GM18526 (cell line): Measurements from ENCODE around the gene UBE2O.

Experiments used
- POLR2A ChIP-seq: IDR thresholded peaks from 3 replicates; pipeline ENCODE4 v1.6.1; 2011; ENCODE audit not compliant: insufficient read length; ENCODE audit errors: extremely low read depth

The UBE2O gene

GRCh38 chr17:76404976-76405563 lies 47.9 kb downstream of the UBE2O start:
- TF ChIP-seq POLR2A = no peak

- no peak for TF ChIP-seq POLR2A
Observed at GRCh38 chr17:76404256-76404655, 48.7 kb downstream of the UBE2O start.

- no peak for TF ChIP-seq POLR2A
Observed at GRCh38 chr17:76402711-76403110, 50.2 kb downstream of the UBE2O start.

- no peak for TF ChIP-seq POLR2A
Observed at GRCh38 chr17:76399175-76400172, 53.5 kb downstream of the UBE2O start.

DNA sequence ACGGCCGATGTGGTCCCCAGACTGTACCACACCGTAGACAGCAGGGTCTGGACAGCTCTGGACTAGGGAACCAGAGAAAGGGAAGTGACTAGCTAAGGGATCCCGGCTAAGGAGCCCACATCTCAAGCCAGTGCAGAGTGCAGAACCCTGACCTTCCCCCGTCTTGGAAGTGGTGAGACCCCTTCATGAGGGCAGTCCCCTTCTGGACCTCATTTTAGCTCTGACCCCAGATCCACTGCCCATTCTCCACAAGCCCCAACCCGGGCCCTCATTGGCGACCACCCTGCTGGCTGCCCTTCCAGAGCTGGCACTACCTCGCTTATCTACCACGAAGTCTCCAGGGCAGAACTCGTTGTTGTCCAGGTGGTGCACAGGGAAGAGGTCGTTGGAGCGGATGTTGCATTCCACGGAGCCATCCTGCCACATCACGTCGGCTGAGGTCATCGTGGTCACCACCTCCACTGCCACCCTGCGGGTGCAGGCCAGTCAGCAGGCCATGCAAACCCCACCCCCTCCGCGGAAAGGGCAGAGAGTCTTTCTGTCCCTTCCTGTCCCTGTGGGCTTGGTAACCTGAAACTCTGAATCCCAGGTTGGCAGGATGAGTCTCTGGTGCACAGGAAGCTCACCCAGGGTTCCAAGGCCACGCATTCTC lies 54.3 kb downstream of the UBE2O start:
- no peak for TF ChIP-seq POLR2A

DNA sequence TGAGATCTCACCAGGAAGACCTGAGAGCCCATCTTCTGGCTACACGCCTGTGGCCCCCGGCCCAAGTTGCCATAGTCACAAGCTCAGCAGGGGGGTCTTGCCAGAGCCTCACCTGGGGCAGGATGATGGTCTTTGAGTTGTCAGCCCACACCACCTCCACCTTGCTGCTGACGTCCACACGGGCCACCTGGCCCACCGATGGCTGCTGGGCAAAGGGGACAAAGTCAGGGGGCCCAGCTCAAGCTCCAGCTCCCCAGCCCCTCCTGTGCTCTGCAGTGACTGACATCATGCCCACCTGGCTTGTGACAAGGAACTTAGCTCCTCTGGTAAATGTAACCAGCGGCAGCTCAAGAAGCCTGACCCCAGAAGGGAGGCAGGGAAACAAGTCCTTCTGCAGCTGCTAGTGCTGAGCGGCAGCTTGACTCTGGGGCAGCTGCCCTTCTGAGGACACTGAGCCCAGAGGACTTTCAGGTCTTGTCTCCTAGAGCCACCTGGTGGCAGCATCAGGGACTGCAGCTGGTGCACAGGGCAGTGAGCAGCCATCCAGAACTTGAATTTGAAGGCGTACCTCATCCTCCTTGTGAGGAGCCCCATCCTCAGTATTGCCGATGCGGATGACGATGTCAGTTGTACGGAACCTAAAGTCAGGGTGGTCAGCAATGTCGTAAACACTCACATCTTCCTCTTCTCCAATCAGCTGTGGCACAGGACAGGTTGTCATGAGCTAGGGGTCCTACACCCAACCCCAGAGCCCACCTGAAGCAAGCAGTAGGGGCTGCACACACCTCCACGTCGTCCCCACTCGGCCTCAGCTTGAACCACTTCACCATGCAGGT lies 55.0 kb downstream of the UBE2O start:
- TF ChIP-seq POLR2A = no peak

DNA sequence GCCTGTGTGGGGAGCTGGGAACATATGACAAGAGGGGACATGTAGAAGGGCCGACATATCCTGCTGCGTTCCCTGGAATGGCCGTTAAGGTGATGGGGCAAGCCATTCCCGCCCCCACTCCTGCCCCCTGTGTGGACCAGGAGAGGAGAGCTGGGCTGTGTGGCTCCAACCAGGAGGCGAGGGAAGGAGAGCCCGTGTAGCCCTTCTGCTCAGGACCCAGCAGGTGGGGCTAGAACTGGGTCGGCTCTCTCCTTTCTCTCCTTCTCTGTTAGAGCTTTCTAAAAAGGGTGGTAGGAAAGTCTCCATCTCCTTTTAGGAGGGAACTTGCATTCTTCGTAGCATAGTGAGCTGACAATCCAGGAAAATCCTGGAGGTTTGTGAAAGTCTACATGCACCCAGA lies 55.8 kb downstream of the UBE2O start:
- no peak for TF ChIP-seq POLR2A

GRCh38 chr17:76395980-76396379 lies 57.0 kb downstream of the UBE2O start:
- TF ChIP-seq POLR2A = no peak

GRCh38 chr17:76394166-76394565 lies 58.8 kb downstream of the UBE2O start:
- TF ChIP-seq POLR2A = no peak

- no peak for TF ChIP-seq POLR2A
Observed at GRCh38 chr17:76391200-76391715, 61.7 kb downstream of the UBE2O start.

- TF ChIP-seq POLR2A = no peak
Observed at GRCh38 chr17:76390003-76390421, 62.9 kb downstream of the UBE2O start.

- no peak for TF ChIP-seq POLR2A
Observed at GRCh38 chr17:76388966-76389888, 63.7 kb downstream of the UBE2O start.

DNA sequence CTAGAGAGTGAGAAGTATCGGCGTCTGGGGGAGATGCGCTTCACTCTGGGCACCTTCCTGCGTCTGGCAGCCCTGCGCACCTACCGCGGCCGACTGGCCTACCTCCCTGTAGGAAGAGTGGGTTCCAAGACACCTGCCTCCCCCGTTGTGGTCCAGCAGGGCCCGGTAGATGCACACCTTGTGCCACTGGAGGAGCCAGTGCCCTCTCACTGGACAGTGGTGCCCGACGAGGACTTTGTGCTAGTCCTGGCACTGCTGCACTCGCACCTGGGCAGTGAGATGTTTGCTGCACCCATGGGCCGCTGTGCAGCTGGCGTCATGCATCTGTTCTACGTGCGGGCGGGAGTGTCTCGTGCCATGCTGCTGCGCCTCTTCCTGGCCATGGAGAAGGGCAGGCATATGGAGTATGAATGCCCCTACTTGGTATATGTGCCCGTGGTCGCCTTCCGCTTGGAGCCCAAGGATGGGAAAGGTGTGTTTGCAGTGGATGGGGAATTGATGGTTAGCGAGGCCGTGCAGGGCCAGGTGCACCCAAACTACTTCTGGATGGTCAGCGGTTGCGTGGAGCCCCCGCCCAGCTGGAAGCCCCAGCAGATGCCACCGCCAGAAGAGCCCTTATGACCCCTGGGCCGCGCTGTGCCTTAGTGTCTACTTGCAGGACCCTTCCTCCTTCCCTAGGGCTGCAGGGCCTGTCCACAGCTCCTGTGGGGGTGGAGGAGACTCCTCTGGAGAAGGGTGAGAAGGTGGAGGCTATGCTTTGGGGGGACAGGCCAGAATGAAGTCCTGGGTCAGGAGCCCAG lies 65.8 kb downstream of the UBE2O start:
- no peak for TF ChIP-seq POLR2A
